AG10803 (cell line): ENCODE data around the gene DRD4.

Experiments
- DNase-seq: peaks from one replicate; pipeline ENCODE4 v3.0.0; 2010; ENCODE audit warnings: low read depth
- H3K4me3 ChIP-seq: 2 replicates; pipeline ENCODE4 v1.5.1; 2011; ENCODE audit warnings: mild to moderate bottlenecking, low read length, control low read depth
- CTCF ChIP-seq: conservative IDR thresholded peaks from 2 replicates; pipeline ENCODE4 v1.5.1; 2011; ENCODE audit warnings: mild to moderate bottlenecking, low read length, control low read depth, inconsistent platforms

Gene DRD4

GRCh38 chr11:623999-624704 is 12.9 kb upstream of the DRD4 start:
- H3K4me3 ChIP-seq = no peak overlapping the region
- peak; percentile 18 for DNase-seq
- TF ChIP-seq CTCF = no peak

- no peak for DNase-seq
- H3K4me3 ChIP-seq = no peak within 1 kb of the TSS
- no peak for TF ChIP-seq CTCF
These were observed 12.1 kb upstream of the DRD4 start, which contains the start of gene CDHR5 for GRCh38 chr11:624705-625635. TSS of gene CDHR5 (minus strand) at chr11:624955. CDS start at chr11:624902, 53 bp downstream.

GRCh38 chr11:625636-626268 is 11.3 kb upstream of the DRD4 start:
- DNase-seq = no peak
- TF ChIP-seq CTCF = no peak
- H3K4me3 ChIP-seq = no peak overlapping the region

GRCh38 chr11:626475-627307 is 10.4 kb upstream of the DRD4 start, which contains the start of gene SCT:
TSS of gene SCT (minus strand) at chr11:627181. CDS start at chr11:627143, 38 bp downstream.
- no peak within 1 kb of the TSS for H3K4me3 ChIP-seq
- no peak for TF ChIP-seq CTCF
- no peak for DNase-seq

- TF ChIP-seq CTCF = no peak
- no peak for DNase-seq
- H3K4me3 ChIP-seq = no peak overlapping the region
These were observed 9.8 kb upstream of the DRD4 start for GRCh38 chr11:627308-627576.

GRCh38 chr11:628056-628455 is 9.0 kb upstream of the DRD4 start:
- H3K4me3 ChIP-seq = no peak overlapping the region
- no peak for TF ChIP-seq CTCF
- no peak for DNase-seq
